Superior temporal gyrus (tissue), 1 donor: ENCODE results near the gene EAPP.
"Not testable (repeated sequence)": the region's sequence is repeated elsewhere in the genome, so short reads cannot be mapped to it uniquely, and the experiment has no call there.

Experiments
- DNase-seq: peaks from one replicate; pipeline ENCODE4 v3.0.0-alpha.2; 2016; ENCODE audit errors: extremely low spot score

Gene EAPP

GRCh38 chr14:34539407-34540180, at the start of gene EAPP:
Gene EAPP (minus strand): TSS chr14:34539701. CDS start chr14:34539628, 73 bp downstream.
- DNase-seq: peak; percentile 98

GRCh38 chr14:34583525-34583924, 44.0 kb upstream of the EAPP start:
- DNase-seq: no peak

- DNase-seq: no peak
These were observed 42.7 kb upstream of the EAPP start for GRCh38 chr14:34582117-34582680.

- DNase-seq: no peak
These were observed 40.9 kb upstream of the EAPP start for GRCh38 chr14:34580381-34580780.

GRCh38 chr14:34571771-34572170, 32.3 kb upstream of the EAPP start:
- no peak for DNase-seq

DNA sequence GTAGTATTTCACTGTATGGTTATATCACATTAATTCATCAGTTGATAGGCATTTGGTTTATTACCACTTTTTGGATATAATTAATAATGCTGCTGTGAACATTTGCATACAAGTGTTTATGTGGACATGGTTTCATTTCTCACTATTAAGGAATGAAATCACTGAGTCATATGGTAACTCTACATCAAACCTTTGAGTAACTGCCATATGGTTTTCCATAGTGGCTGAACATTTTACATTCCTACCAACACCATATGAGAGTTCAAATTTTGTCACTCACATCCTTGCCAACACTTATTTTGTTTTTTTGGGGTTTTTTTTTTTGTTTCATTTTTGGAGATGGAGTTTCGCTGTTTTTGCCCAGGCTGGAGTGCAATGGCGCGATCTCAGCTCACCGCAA, 30.2 kb upstream of the EAPP start:
- DNase-seq: no peak

DNA sequence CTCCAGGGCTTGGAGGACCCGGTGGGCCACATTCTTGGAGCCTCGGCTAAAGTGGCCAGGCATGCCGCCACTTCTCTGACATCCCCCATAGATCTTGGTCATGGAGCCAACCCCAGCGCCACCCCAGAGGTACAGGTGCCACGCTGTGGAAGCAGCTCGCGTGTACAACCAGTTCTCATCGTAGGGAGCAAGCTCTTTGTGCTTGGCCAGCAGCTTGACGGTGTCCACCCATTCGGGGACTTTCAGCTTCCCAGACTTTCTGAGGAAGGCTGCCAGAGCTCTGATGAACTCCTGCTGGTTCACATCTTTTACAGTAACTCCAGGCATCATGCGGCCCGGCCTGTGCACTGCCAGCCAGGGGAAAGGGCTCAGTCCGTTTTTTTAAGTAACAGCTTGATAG, 29.3 kb upstream of the EAPP start:
- no peak for DNase-seq

- no peak for DNase-seq
These were observed 23.3 kb upstream of the EAPP start for GRCh38 chr14:34562776-34563150.

DNA sequence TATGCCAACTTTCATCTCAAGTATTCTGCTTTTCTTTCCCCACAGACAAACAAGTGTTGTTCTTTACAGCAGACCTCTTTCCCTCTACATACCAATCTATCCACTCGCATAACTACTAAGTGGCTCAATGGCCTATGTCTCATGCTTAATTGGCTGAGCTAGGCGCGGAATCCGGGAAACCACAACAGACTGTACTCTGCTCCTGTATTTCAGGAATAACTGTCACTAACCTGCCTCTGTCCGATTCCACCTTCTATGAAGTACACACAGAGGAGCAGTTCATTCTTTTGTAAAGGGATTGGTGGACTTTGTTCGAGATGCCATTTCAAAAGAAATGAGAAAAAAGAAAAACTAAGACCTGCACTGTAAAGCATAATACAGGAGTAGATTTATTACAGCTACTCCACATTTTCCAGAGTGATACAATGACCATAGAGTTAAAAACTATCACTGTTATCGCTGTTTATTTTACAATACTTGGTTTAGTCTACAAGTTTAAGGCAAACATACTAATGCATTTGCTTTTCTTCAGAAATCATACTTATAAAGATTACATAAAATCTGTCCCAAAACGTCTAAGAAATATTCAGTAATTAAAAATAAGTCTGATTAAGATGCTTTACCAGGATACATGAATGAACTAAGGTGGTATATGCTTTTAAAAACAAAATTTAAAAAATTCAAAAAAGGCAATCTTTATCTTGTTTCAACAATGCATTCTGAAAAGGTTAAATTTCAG, 22.7 kb upstream of the EAPP start:
- not testable (repeated sequence) for DNase-seq

GRCh38 chr14:34556498-34556829, 17.0 kb upstream of the EAPP start:
- DNase-seq: not testable (repeated sequence)

DNA sequence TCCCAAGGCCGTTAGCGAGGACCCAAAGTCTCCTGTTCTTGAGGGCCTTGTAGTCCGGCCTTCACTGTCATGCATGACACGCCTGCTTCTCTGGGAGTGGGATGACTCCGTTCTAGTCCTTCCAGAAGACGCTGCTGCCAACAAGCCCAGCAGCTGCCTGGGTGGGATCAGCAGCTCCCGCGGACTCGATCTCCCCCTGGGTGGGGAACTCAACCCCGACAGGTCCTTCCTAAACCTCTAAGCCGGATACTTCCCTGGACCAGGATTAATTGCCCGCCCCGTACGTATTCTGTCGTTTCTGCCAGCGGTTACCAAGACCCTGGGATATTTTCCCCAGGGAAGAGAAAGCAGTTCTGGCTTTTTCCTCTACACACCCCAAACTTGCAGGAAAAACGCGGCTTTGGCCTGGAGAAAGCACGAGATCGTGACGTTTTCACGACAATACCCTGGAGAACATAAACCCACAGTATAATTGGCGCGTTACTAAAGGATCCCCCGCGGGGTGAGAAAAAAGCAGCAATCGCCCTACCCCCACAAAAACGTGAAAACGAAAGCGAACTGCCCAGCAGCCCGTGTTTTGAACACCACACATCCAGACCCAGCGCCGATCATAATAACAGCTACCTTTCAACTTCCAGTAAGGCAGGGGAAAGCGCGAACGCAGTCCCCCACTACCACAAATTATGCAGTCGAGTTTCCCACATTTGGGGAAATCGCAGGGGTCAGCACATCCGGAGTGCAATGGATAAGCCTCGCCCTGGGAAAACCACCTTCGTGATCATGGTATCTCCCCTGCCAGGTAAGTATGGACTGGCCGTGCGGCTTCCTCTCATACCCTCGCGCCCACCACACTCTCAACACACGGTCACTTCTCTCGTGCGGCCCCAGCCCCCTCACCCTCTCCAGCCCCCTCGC, 16.3 kb upstream of the EAPP start:
- DNase-seq: not testable (repeated sequence)

DNA sequence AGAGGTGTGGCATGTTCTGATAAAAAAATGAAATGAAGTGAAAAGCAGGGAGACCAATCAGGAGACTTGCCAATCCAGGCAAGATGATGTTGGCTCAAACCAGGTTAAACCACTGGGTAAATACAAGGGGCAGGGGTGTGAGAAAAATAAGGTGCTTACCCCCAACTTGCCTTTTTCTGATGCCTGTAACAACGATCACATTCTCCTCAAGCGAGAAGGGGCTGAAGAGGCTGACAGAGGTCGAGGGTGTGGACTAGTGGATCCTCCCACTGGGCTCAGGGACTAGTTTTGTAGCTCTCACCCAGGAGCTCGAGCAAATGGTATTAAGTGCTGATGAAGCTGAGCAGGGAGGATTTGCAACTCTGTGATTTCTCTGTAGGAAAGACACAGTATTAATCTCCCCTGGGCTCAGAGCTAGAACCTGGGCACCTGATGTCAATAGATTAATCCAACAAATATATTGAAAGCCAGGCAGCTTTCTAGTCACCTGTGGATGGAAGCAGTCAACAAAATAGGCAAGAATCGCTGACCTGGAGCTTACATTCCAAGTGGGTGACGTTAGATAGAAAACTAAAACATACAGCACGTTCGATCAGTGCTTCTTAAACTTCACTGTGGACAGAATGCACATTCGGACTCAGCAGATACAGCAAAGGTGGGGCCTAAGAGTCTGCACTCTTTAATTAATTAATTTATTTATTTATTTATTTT, 15.2 kb upstream of the EAPP start:
- peak; percentile 33 for DNase-seq

DNA sequence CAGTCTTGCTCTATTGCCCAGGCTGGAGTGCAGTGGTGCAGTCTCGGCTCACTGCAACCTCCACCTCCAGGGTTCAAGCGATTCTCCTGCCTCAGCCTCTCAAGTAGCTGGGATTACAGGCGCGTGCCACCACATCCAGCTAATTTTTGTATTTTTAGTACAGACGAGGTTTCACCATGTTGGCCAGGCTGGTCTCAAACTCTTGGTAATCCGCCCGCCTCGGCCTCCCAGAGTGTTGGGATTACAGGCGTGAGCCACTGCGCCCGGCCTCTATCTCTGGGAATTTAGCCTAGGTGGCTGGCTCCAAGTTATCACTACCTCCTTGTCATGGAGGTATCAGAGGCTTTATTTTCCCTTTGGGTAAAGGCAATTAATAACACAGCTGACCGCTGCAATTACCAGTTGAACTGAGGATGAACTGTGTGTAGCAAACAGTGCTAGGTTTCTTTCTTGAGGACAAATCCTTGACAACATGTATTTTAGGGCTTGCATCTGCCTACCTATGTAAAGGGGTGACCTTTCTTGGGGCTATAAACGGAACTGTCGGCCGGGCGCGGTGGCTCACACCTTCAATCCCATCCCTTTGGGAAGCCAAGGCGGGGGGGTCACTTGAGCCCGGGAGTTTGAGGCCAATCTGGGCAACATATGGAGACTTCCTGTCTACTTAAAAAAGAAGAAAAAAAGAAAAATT, 9.9 kb upstream of the EAPP start:
- DNase-seq: not testable (repeated sequence)

GRCh38 chr14:34548472-34548981, 9.0 kb upstream of the EAPP start:
- DNase-seq: no peak

DNA sequence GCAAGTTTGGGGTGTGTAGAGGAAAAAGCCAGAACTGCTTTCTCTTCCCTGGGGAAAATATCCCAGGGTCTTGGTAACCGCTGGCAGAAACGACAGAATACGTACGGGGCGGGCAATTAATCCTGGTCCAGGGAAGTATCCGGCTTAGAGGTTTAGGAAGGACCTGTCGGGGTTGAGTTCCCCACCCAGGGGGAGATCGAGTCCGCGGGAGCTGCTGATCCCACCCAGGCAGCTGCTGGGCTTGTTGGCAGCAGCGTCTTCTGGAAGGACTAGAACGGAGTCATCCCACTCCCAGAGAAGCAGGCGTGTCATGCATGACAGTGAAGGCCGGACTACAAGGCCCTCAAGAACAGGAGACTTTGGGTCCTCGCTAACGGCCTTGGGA, 7.6 kb upstream of the EAPP start:
- not testable (repeated sequence) for DNase-seq

DNA sequence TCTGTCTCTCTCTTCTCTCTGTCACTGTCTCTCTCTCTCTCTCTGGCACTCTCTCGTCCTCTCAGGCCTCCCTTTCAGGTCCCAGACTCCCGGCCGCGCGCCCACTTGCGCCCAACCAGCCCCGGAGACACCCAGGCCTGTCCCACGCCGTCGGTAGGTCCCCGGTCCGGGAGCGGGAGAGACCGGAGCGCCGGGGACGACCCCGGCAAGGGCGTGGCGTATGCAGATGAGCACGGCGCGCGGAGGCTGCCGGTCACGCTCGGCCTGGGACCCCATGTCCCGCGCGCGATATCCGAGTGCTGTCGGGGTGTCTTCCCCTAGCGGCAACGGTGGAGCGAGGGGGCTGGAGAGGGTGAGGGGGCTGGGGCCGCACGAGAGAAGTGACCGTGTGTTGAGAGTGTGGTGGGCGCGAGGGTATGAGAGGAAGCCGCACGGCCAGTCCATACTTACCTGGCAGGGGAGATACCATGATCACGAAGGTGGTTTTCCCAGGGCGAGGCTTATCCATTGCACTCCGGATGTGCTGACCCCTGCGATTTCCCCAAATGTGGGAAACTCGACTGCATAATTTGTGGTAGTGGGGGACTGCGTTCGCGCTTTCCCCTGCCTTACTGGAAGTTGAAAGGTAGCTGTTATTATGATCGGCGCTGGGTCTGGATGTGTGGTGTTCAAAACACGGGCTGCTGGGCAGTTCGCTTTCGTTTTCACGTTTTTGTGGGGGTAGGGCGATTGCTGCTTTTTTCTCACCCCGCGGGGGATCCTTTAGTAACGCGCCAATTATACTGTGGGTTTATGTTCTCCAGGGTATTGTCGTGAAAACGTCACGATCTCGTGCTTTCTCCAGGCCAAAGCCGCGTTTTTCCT, 7.0 kb upstream of the EAPP start:
- not testable (repeated sequence) for DNase-seq

- not testable (repeated sequence) for DNase-seq
These were observed 919 bp upstream of the EAPP start for GRCh38 chr14:34540181-34541059.

- DNase-seq: peak; percentile 44
These were observed 562 bp downstream of the EAPP start for GRCh38 chr14:34538871-34539406.
